GM20431 (cell line): ENCODE data around the gene FAM222A.
"Not testable (repeated sequence)": the region's sequence is repeated elsewhere in the genome, so short reads cannot be mapped to it uniquely, and the experiment has no call there.

Experiments used
- in situ Hi-C: fragments of 300-500 bp; cut with MseI, MboI; formaldehyde crosslinking; loops from one replicate; pipeline ENCODE4 v1.15.0; 2020; ENCODE audit warnings: low sequenced_read_pairs; ENCODE audit not compliant: unreplicated experiment

FAM222A gene

GRCh38 chr12:109693160-109693559, 20.5 kb upstream of the FAM222A start:
- in situ Hi-C loops, result no loop called here

GRCh38 chr12:109693653-109694600, 19.7 kb upstream of the FAM222A start:
- in situ Hi-C loops, result no loop called here

GRCh38 chr12:109694629-109695028, 19.0 kb upstream of the FAM222A start:
- in situ Hi-C loops, result not testable (repeated sequence)

- in situ Hi-C loops, result no loop called here
Observed at GRCh38 chr12:109695416-109695815, 18.2 kb upstream of the FAM222A start.

GRCh38 chr12:109695961-109696461, 17.6 kb upstream of the FAM222A start:
- in situ Hi-C loops, result no loop called here

- in situ Hi-C loops, result no loop called here
Observed at GRCh38 chr12:109696485-109697269, 16.9 kb upstream of the FAM222A start.

GRCh38 chr12:109697270-109697553, 16.4 kb upstream of the FAM222A start:
- in situ Hi-C loops, result no loop called here

GRCh38 chr12:109697877-109698468, 15.7 kb upstream of the FAM222A start:
- in situ Hi-C loops, result no loop called here

GRCh38 chr12:109698820-109699219, 14.8 kb upstream of the FAM222A start:
- in situ Hi-C loops, result no loop called here

- in situ Hi-C loops, result no loop called here
Observed at GRCh38 chr12:109701064-109701463, 12.6 kb upstream of the FAM222A start.

- in situ Hi-C loops, result no loop called here
Observed at GRCh38 chr12:109702111-109702841, 11.3 kb upstream of the FAM222A start.

- in situ Hi-C loops, result no loop called here
Observed at GRCh38 chr12:109703684-109704083, 9.9 kb upstream of the FAM222A start.

GRCh38 chr12:109704371-109705098, 9.1 kb upstream of the FAM222A start:
- in situ Hi-C loops, result no loop called here

- in situ Hi-C loops, result no loop called here
Observed at GRCh38 chr12:109705291-109705690, 8.3 kb upstream of the FAM222A start.

GRCh38 chr12:109706398-109706746, 7.3 kb upstream of the FAM222A start:
- in situ Hi-C loops, result no loop called here

GRCh38 chr12:109706747-109707469, 6.7 kb upstream of the FAM222A start:
- in situ Hi-C loops, result no loop called here

- in situ Hi-C loops, result no loop called here
Observed at GRCh38 chr12:109707470-109707821, 6.2 kb upstream of the FAM222A start.

- in situ Hi-C loops, result no loop called here
Observed at GRCh38 chr12:109708939-109709338, 4.7 kb upstream of the FAM222A start.

GRCh38 chr12:109709401-109709991, 4.1 kb upstream of the FAM222A start:
- in situ Hi-C loops, result no loop called here
